Activated T-cell treated with anti-CD3 and anti-CD28 coated beads for 48 hours (primary cell): ENCODE results near the gene ROBO1.

Experiments
- DNase-seq: peaks from one replicate; pipeline ENCODE4 v3.0.0-alpha.2; 2020; ENCODE audit warnings: low read depth

ROBO1 gene

DNA sequence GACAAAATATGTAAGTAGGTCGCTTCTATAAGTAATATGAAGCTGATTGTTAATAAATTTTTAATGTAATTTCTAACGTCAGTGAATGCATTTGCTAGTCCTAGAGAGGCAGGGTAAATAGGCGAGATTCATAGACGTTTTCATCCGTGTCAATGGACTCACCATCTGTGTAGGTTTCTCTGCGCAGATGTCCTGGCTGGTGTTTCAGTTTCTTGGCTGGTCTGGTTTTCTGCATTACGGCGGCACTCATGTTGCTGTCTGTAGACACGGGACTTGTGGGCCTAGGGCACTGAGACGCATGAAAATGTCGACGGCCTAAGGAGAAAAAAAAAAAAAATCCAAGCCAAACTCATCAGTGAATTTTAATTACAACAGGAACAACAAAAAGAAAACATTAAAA, 1153.3 kb downstream of the ROBO1 start:
- no peak for DNase-seq

DNA sequence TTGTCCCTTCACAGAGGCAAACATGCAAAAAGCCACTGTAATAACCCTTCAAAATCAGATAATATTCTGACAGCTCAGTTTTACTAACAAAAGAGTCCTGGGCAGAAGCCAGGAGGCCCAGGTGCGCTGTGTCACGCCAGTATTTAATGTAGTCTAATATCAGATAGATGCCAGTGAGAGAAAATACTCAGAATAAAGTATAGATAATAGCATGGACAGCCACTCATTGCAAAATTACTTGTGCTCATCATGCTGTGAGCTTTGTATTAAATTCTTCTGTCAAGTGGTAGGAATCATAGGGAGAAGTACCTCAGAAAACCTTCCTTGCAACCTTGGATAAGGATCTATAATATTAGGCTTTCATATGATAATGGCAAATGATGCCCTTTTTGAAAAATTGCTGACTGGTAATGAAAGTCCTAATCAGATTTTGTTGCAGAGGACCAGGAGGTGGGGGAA, 1154.3 kb downstream of the ROBO1 start:
- DNase-seq: no peak

DNA sequence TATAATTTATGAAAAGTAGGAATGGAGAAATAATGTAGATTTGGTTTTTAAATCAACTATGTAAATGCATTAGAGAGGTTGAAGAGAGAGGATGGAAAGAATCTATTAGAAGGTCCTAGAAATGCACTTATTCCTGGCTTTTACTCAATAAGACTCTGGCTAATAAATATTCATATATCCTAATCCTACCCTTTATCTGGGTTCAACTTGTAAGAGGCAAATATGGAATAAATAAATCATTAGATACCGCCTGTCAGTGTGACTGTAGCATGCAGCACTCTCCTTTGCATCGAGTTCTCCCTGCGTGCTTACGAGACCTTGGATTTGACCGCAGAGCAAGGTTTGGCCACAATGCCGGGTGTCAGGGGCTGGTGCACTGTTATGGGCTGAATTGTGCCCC, 1156.5 kb downstream of the ROBO1 start:
- no peak for DNase-seq

DNA sequence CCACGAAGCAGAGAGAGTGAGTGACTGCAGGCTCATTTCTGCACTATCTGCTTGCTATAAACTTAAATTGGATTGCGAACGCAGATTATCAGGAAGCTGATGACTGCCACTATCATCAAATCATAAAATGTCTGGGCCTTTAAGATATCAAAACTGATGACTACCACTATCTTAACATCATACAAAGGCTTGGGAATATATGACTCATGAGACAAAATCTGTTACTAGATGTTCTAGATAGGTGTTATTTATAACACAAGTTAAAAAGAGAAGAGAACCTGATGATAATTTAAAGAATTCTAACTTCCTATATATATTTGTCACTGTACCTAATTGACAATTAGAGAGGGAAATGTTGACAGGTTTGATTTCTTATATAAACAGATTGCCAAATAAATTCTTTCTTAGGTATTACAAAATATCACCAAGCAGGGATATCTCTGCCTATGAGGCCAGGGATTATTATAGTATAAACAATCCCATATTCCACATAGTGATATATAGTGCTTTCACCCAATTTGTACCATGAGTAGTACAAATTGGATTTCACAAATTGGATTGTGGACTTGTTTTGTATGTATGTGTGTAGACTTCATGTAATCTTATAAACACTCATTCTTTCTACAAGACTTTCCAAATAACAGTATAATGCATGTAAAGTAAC, 1157.2 kb downstream of the ROBO1 start:
- no peak for DNase-seq

DNA sequence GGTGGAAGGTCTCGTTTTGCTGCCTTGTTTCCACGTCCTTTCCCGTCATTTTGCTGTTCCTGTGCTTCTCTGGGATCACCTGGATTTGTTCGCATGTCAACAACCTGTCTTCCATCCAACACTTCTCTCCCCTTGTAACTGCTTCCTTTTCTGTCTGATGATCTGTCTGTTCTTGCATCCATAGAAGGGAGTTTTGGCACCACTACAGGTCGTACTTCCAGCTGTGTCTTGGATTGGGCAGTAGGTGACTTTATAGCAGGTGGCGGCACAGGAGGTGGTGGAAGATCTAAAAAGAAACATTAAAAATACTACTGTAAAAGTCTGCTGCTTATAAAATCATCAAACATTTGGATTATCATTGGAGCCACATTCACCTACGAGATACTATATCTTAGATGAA, 1161.0 kb downstream of the ROBO1 start:
- DNase-seq: no peak

DNA sequence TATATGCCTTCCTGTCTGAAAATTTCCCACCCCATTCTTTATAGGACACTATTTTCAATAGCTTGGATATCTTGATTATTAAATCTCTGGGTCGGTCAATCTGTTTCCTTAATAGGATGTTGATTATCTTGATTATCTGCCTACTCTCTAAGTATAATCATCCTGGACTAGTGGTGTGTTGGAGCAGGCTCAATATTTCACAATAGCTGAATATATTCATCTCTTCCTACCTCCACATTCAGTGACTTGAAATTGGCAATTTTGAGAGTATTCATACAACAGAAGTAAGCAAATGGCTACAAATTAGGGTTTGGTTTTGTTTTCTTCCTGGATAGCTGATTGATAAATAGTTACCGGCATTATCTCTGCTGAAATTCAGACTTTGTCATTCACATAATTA, 1162.6 kb downstream of the ROBO1 start:
- DNase-seq: no peak

DNA sequence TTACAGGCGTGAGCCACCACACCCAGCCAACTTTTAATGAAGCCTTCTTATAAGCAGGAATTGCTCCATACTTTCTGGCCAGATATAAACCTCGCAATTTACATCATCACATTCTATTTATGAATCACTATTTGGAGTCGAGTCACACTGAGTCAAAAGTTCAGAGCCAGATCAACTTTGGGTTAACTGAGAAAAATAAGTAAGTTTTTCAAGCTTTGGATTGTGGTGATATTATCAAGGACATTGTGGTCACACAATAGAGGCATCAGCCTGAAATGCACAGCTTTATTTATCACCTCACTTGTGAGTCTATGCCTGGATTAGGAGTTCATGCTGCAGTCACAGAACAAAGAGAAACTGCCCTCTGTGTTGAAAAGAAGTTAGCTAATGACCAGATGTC, 1163.5 kb downstream of the ROBO1 start:
- no peak for DNase-seq

DNA sequence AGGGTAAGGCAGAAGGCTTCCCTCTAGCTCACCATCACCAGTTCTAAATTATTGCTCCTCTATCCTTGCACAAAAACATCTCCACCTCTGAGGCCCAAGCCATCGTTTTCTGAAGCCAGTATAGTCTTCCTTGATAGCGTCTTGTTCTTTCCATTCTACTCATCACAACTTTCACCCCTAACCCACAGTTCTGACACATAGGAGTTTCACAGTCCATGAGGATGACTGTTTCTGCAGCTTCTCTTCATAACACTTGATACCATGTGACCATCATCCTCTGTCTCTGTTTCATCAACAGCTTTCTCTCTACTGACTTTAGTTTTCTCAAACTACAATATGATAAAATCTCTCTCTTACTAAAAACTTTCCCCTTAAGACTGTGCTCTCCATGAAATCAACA, 1166.5 kb downstream of the ROBO1 start:
- no peak for DNase-seq

DNA sequence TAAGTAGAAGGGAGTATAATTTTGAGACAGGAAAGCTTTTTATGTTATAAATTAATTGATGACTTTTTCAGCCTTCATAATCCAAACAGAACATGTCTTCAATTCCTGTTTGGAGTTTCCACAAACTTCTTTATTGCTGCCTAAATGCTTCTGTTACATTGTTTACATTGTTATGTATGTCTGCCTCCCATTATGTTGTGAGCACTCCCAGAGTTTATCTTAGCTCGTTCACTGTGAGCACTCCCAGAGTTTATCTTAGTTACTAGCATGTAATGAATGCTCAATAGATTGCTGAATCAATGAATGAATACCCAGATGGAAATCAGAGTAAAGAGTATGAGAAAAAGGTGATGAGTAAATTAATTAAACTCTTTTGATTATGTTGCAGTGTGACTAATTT, 1178.0 kb downstream of the ROBO1 start:
- no peak for DNase-seq

DNA sequence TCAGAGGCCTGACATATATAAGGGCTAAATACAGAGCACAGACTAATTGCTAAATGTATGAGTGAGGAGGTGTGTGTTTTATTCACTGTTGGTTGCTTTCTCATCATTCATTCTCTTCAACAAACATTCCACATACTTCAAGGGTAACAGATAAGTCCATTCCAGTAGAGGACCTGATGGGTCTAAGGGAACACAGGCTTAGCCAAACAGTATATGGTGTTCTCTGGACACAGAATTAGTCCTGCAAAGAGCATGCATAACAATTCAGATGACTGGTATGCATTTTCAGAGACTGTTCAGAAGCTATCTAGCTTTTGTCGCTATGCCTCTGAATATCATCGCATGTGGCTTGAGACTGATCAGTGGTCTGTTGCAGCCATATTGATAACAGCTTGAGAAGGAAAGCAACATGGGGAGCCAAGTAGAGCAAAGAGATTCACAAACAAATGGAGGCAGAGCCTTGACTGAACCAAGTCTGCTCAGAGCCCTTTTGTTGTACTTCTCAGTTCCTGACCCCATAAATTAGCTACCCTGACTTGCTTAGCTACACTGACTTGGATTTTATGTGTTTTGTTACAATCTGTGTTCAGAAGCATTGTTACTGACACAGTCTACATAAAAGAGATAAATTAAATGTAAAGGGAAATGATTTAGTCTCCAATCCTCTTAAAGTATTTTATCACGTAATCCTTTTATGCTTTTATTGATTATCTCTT, 1178.7 kb downstream of the ROBO1 start:
- no peak for DNase-seq

DNA sequence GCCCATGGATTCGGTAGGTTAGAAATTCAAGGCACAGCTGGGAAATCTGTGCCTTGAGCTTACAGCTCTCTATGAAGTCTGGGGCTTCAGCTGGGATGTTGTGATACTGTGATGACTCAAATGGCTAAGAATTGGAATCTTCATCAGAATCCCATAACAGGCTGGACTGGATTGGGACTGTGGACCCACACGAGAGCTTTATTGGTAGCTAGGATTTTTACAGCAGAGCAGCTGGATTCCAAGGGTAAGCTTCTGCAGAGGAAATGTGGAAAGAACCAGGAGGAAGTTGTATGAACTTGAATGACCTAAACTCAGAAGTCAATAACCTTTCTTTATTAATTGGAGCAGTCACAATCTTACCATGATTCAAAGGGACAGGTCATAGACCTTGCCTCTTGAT, 1187.1 kb downstream of the ROBO1 start:
- DNase-seq: no peak

DNA sequence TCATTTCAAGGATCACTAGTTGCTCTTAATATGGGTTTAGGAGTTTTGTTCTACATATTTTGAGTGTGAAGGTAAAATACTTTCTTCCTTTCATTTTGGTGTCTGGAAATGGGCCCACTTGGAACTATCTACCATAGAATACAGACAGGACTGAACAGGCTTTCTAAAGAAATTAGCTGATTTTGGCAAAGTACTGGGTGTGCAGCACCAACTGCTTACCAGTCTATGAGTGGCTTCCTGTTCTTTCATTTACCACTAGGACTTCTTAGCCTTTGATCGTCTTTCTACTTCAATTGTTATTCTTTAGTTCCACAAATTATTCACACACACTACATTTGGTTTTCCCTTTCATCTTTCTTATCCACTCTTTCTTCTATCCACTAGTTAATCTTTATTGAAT, 1196.3 kb downstream of the ROBO1 start:
- DNase-seq: no peak

DNA sequence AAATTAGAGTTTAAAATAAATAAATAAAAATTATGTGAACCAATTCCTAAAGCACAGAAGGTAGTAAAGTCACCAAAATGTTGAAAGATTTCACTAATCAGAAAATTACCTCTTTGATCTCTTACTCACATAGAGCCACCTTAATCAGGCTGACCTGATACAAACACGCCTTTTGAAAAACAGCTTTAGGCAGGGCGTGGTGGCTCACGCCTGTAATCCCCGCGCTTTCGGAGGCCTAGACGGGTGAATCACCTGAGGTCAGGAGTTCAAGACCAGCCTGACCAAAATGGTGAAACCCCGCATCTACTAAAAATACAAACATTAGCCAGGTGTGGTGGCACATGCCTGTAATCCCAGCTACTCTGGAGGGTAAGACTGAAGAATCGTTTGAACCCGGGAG, 1197.3 kb downstream of the ROBO1 start:
- no peak for DNase-seq

DNA sequence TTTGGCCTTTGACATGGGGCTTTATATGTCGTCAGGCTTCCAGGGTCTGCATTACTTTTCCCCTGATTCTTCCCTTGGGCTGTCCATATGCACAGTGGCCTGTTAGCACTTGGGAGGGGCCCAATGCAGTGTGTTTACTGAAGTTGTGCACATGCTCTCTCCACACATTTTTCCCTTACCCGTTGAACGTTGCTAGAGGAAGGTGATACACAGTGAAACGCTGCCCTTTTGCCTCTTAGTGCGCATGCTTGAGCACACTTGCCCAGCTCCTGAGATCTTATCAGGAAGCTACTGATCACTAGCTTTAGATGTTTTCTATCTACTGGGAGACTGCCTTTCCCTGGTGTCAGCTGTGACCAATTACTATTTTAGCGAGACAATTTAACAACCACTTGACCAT, 1198.0 kb downstream of the ROBO1 start:
- no peak for DNase-seq

DNA sequence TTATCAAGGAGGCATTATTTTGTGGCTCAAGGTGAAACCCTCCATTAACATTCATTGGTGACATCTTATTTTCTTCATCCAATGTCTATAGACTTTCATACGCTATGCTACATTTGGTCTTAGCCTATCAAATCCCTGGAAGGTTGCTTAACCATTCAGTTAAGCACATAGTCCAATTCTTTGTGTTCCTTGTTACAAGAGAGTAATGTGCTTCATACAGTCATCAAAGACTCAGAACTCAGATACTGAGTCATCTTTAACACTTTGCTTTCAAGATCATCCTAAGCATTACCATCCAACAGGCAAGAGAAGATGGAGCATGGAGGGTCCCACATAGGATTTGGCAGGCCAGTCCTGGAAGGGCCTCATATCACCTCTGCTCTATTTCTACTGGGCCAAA, 1202.1 kb downstream of the ROBO1 start:
- DNase-seq: no peak

DNA sequence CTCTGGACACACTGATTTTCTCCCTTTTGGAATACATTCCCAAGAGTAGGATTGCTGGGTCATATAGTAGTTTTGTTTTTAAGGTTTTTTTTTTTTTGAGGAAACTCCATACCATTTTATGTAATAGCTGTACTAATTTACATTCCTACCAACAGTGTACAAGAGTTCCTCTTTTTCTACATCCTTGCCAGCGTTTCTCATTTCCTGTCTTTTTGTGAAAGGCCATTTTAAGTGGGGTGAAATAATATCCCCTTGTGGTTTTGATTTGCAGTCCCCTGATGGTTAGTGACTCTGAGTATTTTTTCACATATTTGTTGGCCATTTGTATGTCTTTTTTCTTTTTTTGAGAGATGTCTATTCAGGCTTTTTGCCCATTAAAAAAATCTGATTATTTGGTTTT, 1205.5 kb downstream of the ROBO1 start:
- DNase-seq: no peak
